ENCODE results near the gene DLL3. TPM values are rescaled to one million over a fixed set of nuclear protein-coding genes. Genes with fewer than 3 reads are reported as not detected.

DLL3 gene
- total and polyA plus RNA-seq, 9 of the 15 experiments (the other 6 are each of a cell fraction or from before 2014, with no cell fraction given): 0.80 to 6.3 (median 1.2) TPM

DNA sequence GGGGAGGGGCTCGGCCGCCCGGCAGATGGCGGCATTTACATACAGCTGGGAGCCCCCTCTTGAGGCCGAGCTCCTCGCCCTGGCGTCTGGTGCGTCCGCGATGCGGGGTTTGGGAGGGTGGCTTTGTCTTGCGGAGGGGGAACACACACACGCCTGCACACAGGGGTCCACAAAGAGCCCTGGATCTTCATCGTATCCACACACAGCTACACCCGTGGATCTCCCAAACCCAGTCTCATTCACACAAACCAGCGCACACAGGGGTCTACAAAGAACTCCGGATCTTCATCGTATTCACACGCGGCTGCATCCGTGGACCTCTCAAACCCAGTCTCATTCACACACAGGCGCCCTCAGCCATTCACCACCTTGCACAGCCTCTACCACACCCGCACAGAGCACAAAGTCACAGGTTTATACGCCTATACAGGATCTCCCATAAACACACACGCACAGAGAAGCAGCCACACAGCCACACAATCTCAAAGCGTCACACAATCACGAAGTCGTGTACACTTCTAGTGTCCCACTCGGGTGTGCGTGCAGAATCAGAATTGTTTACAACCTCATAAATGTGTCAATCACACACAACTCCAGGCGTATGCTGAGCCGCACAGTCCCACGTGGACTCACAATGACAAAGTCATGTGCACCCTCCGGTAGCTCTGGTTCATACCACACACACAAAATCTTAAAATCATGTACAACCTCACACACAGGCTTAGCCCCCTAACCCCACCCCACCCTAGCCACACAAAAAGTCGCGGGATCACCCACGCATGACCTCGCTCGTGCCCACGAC lies 550 bp upstream of the DLL3 start (continued):
- TF ChIP-seq, protein P1, sequence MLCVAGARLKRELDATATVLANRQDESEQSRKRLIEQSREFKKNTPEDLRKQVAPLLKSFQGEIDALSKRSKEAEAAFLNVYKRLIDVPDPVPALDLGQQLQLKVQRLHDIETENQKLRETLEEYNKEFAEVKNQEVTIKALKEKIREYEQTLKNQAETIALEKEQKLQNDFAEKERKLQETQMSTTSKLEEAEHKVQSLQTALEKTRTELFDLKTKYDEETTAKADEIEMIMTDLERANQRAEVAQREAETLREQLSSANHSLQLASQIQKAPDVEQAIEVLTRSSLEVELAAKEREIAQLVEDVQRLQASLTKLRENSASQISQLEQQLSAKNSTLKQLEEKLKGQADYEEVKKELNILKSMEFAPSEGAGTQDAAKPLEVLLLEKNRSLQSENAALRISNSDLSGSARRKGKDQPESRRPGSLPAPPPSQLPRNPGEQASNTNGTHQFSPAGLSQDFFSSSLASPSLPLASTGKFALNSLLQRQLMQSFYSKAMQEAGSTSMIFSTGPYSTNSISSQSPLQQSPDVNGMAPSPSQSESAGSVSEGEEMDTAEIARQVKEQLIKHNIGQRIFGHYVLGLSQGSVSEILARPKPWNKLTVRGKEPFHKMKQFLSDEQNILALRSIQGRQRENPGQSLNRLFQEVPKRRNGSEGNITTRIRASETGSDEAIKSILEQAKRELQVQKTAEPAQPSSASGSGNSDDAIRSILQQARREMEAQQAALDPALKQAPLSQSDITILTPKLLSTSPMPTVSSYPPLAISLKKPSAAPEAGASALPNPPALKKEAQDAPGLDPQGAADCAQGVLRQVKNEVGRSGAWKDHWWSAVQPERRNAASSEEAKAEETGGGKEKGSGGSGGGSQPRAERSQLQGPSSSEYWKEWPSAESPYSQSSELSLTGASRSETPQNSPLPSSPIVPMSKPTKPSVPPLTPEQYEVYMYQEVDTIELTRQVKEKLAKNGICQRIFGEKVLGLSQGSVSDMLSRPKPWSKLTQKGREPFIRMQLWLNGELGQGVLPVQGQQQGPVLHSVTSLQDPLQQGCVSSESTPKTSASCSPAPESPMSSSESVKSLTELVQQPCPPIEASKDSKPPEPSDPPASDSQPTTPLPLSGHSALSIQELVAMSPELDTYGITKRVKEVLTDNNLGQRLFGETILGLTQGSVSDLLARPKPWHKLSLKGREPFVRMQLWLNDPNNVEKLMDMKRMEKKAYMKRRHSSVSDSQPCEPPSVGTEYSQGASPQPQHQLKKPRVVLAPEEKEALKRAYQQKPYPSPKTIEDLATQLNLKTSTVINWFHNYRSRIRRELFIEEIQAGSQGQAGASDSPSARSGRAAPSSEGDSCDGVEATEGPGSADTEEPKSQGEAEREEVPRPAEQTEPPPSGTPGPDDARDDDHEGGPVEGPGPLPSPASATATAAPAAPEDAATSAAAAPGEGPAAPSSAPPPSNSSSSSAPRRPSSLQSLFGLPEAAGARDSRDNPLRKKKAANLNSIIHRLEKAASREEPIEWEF (CRISPR knock-in tag; IDR thresholded peaks at IDR 0.05): no peak
- 0 out of 2 replicates have a peak, but pooled peaks have one; percentile 55 for TF ChIP-seq GATAD2A (IDR thresholded peaks at IDR 0.05)
- no peak for TF ChIP-seq TEAD1 (CRISPR knock-in tag; IDR thresholded peaks at IDR 0.05)
- no peak for TF ChIP-seq PHF20 (IDR thresholded peaks at IDR 0.05; ENCODE audit: partially characterized antibody)
- TF ChIP-seq ETS2 (tag; IDR thresholded peaks at IDR 0.05; ENCODE audit: borderline replicate concordance, poor library complexity, severe bottlenecking): no peak
- TF ChIP-seq, protein P2, sequence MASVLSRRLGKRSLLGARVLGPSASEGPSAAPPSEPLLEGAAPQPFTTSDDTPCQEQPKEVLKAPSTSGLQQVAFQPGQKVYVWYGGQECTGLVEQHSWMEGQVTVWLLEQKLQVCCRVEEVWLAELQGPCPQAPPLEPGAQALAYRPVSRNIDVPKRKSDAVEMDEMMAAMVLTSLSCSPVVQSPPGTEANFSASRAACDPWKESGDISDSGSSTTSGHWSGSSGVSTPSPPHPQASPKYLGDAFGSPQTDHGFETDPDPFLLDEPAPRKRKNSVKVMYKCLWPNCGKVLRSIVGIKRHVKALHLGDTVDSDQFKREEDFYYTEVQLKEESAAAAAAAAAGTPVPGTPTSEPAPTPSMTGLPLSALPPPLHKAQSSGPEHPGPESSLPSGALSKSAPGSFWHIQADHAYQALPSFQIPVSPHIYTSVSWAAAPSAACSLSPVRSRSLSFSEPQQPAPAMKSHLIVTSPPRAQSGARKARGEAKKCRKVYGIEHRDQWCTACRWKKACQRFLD (CRISPR knock-in tag; IDR thresholded peaks at IDR 0.05): 0 out of 2 replicates have a peak, but pooled peaks have one; percentile 39
- no peak for TF ChIP-seq ZNF668 (CRISPR knock-in tag; IDR thresholded peaks at IDR 0.05)
- TF ChIP-seq, protein P3, sequence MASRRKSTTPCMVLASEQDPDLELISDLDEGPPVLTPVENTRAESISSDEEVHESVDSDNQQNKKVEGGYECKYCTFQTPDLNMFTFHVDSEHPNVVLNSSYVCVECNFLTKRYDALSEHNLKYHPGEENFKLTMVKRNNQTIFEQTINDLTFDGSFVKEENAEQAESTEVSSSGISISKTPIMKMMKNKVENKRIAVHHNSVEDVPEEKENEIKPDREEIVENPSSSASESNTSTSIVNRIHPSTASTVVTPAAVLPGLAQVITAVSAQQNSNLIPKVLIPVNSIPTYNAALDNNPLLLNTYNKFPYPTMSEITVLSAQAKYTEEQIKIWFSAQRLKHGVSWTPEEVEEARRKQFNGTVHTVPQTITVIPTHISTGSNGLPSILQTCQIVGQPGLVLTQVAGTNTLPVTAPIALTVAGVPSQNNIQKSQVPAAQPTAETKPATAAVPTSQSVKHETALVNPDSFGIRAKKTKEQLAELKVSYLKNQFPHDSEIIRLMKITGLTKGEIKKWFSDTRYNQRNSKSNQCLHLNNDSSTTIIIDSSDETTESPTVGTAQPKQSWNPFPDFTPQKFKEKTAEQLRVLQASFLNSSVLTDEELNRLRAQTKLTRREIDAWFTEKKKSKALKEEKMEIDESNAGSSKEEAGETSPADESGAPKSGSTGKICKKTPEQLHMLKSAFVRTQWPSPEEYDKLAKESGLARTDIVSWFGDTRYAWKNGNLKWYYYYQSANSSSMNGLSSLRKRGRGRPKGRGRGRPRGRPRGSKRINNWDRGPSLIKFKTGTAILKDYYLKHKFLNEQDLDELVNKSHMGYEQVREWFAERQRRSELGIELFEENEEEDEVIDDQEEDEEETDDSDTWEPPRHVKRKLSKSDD (conservative IDR thresholded peaks at IDR 0.05; ENCODE audit: low read length): no peak
- TF ChIP-seq ETV1 (tag; conservative IDR thresholded peaks at IDR 0.05; ENCODE audit: low read depth): no peak
- no peak for TF ChIP-seq PURB (CRISPR knock-in tag; IDR thresholded peaks at IDR 0.05; ENCODE audit: low read depth)
- peak in 1 of 2 experiments; percentile 32; a peak in 1 of 4 replicates for TF ChIP-seq HDAC1 (IDR thresholded peaks at IDR 0.05)
- peak; percentile 65 to 84 for TF ChIP-seq RAD21 (CRISPR knock-in tag; conservative IDR thresholded peaks at IDR 0.05 in 1 of 2, IDR thresholded peaks at IDR 0.05 in 1 of 2)
- peak in 2 of 3 experiments; percentile 26 to 72 for TF ChIP-seq YY1 (IDR thresholded peaks at IDR 0.05; ENCODE audit: borderline replicate concordance in 1 of 3, control insufficient read depth in 1 of 3, extremely low read depth in 1 of 3, insufficient read depth in 3 of 3, insufficient read length in 1 of 3, insufficient replicate concordance in 2 of 3, low read depth in 1 of 3, low read length in 2 of 3)
- no peak for TF ChIP-seq STAT5A (IDR thresholded peaks at IDR 0.05; ENCODE audit: borderline replicate concordance, low read length)
- TF ChIP-seq ZNF282 (CRISPR knock-in tag; IDR thresholded peaks at IDR 0.05): no peak
- no peak for TF ChIP-seq FOXM1 (IDR thresholded peaks at IDR 0.05; ENCODE audit: low read depth)
- TF ChIP-seq FOXM1 (CRISPR knock-in tag; IDR thresholded peaks at IDR 0.05; ENCODE audit: low read depth): no peak

Measured in K562 (cell line).